GM19463 (cell line): ENCODE measurements around the gene PACRG.

Experiments
- ATAC-seq: cut with Tn5 transposase; IDR thresholded peaks from one replicate; pipeline ENCODE4 v1.9.1; 2021; ENCODE audit warnings: mild to moderate bottlenecking, moderate library complexity; ENCODE audit not compliant: unreplicated experiment

PACRG gene

DNA sequence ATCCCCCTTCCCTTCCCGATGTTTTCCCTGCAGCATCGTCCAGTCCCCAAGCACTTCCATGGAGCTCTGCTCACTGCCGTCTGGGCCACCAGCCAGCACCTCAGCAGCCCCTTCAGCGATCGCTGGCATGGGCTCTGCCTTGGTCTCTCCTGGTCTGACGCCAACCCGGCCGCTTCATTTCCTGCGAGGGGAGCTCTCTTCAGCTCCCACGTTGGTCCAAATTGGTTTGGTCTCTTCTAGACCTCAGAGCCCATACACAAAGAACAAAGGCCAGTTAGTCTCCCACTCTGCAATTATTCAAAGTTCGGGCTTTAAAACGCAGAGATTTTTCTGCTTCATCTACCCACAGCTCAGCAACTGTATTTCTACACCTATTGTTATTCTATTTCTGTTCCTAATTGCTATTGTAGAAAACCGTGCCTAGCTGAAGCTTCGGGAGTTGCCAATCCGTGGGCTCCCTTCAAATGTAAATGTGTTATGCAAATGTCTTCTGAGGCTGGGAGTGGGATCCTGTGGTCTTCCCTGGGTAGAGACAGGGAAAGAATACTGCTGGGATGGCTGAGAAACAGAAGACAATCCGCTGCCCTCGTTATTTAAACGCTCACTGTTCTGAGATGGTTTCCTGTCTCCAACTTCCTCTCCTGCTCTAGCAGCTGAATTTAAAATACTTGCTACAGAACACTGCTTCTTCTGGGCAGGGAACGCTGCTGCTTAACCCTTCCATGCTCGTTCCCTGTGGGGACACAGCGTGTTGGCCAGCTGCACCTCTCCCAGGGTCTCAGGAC, 532.5 kb downstream of the PACRG start:
- ATAC-seq, result no peak

GRCh38 chr6:163260911-163261310, 533.1 kb downstream of the PACRG start:
- ATAC-seq, result no peak

DNA sequence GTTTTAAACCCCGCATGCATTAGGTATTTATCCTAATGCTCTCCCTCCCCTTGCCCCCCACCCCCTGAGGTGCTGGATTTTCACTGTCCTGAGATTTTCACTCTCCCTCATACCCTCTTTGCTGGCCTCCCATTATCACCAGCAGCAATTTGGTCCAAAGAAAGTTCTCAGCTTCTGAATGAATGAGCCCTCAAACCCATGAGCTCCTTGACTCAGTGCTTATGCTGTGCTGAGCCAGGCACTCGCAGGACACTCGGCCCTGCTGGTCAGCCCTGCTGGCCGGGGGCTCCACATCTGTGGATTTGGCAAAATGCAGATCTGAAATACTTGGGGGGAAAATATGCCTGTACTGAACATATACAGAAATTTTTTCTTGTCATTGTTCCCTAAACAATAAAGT, 533.6 kb downstream of the PACRG start:
- no peak for ATAC-seq

DNA sequence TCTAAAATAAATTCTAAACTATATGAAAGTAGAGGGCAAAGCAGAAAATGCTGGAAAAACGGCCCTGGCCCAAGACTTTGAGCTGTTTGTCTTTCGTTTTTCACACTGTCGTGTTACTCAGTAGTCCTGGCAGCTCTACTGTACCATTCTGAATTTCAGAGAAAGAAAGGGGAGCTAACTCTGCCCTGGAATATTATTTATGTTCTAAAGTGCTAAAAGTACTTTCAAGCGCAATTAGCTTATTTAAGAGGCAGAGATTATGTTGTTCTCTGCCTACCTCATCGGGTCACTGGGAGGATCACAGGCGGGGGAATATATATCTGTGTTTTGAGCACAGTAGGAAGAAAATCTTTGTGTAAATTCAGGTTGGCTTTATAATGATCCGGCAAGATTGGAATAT, 534.3 kb downstream of the PACRG start:
- ATAC-seq, result no peak

- ATAC-seq, result no peak
Observed at GRCh38 chr6:163263196-163263595, 535.4 kb downstream of the PACRG start.

GRCh38 chr6:163263998-163264661, 536.4 kb downstream of the PACRG start:
- ATAC-seq, result no peak

DNA sequence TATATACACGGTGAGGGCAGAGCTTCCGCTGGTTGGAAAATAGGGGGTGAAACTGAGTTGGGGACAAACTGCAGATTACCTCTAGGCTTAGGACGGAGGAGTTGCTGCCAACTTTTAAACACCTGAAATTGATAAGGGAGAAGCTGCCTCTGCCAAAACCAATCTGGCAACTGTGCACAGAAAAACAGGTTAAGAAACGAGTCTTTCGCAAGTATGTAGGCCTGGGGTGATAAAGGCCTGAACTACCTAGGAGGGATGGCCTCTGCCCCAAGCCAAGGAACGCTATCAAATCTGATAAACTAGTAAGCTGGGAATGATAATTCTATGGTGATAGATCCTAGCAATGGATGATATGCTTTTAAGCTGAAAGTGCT, 536.9 kb downstream of the PACRG start:
- no peak for ATAC-seq

DNA sequence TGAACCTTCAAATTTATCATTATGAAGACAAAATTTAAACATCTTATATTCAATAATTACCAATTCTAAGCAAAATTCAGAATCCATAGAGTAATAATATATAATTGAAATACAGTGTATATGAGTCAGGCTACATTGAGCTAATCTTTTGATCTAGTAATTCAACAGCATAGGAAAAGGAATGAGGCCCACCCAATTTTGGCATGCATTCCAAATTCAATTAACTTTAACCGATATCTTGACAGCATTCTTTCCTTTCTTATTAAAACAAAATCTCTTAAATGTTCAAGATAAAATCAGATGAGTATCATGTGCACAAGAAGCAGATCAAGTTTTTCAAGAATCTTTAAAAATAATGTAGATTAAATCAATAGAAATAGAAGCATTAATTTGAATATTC, 553.9 kb downstream of the PACRG start:
- ATAC-seq, result no peak

GRCh38 chr6:163282672-163283071, 554.9 kb downstream of the PACRG start:
- no peak for ATAC-seq

- no peak for ATAC-seq
Observed at GRCh38 chr6:163284151-163284550, 556.4 kb downstream of the PACRG start.

GRCh38 chr6:163285691-163286090, 557.9 kb downstream of the PACRG start:
- no peak for ATAC-seq

GRCh38 chr6:163287626-163288025, 559.9 kb downstream of the PACRG start:
- no peak for ATAC-seq

- ATAC-seq, result no peak
Observed at GRCh38 chr6:163288066-163288465, 560.3 kb downstream of the PACRG start.

DNA sequence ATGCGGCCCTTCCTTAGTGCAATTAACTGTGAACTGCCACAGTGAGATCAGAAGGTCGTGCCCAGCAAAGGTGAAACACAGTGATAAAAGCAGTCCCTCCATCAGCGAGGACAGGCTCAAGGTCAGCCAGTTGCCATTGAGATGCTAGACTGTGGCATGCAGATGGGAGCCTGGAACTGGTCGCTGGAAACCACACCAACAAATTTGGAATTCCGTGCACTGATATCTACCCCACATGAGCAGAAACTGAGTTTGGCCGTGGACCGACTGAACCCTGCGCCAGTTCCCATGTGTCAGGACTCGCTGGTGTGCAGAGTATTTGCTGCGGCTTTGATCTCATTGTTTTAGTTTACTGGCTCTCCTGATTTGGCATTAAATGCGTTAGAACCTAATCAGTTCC, 561.1 kb downstream of the PACRG start:
- no peak for ATAC-seq

DNA sequence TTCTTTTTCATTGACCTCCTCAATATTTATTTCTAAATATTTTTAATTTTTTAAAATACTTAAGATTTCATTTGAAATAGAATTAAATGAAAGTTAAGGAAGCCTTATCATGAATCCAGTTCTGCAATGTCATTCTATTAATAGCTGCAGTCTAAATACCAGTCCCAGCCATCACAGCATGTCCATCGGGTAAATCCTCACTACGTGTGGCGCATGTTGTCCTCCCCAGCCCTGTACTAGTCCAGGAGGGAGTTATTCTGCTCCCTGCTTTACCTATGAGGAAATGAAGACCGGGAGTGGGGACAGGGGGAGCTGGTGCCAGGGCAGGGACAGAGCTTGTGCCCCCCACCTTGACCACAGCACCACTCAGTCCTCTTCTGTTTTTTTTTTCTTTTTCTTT, 561.7 kb downstream of the PACRG start:
- no peak for ATAC-seq

DNA sequence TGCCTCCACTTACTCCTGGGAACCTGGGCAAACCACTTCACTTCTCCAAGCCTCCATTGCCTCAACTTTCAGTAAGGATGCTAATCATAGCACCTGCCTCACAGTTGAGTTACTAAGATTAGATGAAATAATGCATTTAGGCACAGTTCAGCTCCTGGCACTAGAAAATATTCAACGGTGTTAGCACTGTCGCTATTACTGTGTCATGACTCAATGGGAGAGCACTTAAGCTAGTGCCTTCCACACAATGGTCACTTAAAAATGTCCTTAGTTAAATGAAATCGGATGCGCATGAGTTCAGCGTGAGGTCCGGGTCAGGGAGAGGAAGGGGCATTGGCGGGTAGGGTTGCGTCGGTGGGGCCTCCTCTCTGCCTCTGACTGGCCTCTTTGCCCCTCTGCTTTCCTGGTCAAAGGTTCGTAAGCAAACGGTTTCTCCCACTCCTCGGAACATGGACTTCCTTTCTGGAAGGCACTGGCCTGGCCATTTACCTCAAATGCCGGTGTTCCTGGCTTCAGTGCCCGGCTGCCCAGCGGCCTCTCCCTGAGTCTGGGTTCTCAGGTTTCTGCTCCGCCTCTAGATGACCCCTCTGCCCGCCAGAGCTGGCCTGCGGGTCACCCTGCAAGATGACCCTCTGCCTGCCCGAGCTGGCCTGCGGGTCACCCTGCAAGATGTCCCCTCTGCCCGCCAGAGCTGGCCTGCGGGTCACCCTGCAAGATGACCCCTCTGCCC, 562.9 kb downstream of the PACRG start:
- ATAC-seq, result no peak

DNA sequence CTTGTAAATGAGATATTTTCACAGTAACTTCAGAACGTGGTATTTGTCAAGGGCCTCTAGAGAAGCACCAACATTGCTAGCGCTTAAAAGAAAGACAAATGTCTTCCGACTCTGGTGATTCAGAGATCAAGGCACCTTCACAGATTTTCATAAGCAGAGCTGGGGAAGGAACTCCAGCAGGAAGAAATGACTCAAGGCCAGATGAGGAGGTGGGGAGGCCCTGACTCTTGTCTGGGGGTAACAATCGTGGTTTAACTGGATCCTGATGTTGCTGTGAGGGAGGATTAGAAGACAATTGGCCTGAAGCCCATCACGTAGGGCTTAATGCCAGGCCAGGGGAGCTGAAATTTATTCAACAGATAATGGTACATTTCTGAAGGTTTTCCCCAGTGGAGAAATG, 563.8 kb downstream of the PACRG start:
- no peak for ATAC-seq

GRCh38 chr6:163293286-163293685, 565.5 kb downstream of the PACRG start:
- ATAC-seq, result no peak

DNA sequence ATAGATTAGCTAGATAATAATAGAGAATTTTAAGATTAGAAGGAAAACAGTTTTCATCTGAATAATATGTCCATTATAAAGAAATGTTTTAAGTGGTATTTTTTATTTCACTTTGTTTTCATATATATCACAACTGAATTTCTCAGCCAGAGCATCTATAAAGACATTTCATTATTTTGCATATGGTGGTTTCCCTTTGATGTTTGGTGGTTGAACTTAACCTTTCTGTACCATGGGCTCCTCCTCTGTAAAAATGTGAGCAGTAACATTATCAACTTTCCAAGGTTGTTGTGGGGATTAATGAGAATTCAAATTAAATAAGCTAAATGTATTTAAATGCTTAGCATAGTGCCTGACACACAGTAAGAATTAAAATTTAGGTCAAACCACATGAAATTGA, 567.0 kb downstream of the PACRG start:
- no peak for ATAC-seq

DNA sequence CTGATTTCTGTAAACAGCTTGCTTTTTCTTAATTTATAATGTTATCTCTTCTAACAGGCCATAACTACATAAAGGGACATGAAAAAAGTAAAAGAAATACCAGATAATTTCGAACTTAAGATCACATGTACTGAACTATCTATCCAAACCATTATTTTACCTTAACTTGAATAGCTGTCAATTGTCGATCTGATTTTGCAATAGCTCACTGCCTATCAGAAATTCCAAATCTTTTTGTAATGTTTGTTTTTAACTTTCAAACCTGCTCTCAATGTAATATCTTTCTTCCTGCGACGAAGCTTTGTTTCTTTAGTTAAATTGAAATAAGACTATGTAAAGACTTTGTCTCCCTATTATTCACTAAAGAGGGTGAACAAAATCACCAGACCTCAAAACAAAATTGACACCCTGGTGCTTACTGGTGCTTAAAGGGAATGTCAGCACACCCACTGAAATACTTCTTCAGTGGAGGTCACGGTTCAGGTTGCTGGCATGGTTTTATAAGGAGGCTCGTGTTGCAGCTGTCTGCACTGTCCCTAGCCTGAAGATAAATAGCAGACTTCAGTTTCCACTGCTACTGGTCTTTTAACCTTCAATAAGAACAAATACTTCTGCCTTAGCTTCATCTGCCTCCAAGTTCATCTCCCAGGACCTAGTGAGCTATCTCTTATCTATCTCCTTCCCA, 569.2 kb downstream of the PACRG start:
- no peak for ATAC-seq

- no peak for ATAC-seq
Observed at GRCh38 chr6:163298079-163298830, 570.5 kb downstream of the PACRG start.
